Upper lobe of left lung (tissue), 6 donors: ENCODE measurements around the gene RRAD. TPM values are rescaled to one million over a fixed set of nuclear protein-coding genes. Genes with fewer than 3 reads are reported as not detected.

Source experiments
- ATAC-seq, 2 donors: fragments of 200-7000 bp; cut with Tn5 transposase; one replicate each; pipeline ENCODE4 v1.9.1; 2022; ENCODE audit warnings: mild to moderate bottlenecking in 2 of 2, moderate library complexity in 2 of 2; ENCODE audit not compliant: low FRiP score in 2 of 2
- DNase-seq, 2 donors: peaks; one replicate each; pipeline ENCODE4 v3.0.0-alpha.2; 2019 to 2020
- H3K27ac ChIP-seq, 4 donors: fragments of 200-600 bp; sonication (generic); one replicate each; pipeline ENCODE4 v1.5.1; 2016 to 2019
- H3K27me3 ChIP-seq, 4 donors: fragments of 200-600 bp; sonication (generic); one replicate each; pipeline ENCODE4 v1.5.1; 2017 to 2019
- H3K36me3 ChIP-seq, 4 donors: fragments of 200-600 bp; sonication (generic); one replicate each; pipeline ENCODE4 v1.5.1; 2016 to 2019
- H3K4me1 ChIP-seq, 4 donors: fragments of 200-600 bp; sonication (generic); one replicate each; pipeline ENCODE4 v1.5.1; 2018 to 2019
- H3K4me3 ChIP-seq, 4 donors: fragments of 200-600 bp; sonication (generic); one replicate each; pipeline ENCODE4 v1.5.1; 2017 to 2019; ENCODE audit warnings: mild to moderate bottlenecking in 2 of 4, moderate library complexity in 1 of 4
- H3K9me3 ChIP-seq, 4 donors: fragments of 200-600 bp; sonication (generic); one replicate each; pipeline ENCODE4 v1.5.1; 2018 to 2019
- CTCF ChIP-seq, 6 experiments: fragments of 450-650 bp in 4 of 6; fragments of 200-600 bp in 2 of 6; sonication (generic) in 2 of 6; IDR thresholded peaks; one replicate each; pipeline ENCODE4 v1.5.1; 2016 to 2019; ENCODE audit warnings: antibody characterized with exemption in 6 of 6
- EP300 ChIP-seq, 4 donors: sonication (generic); formaldehyde crosslinking; IDR thresholded peaks; one replicate each; pipeline ENCODE4 v1.5.1; 2017; ENCODE audit warnings: antibody characterized with exemption in 4 of 4, control low read depth in 2 of 4
- POLR2A ChIP-seq, 4 donors: fragments of 450-650 bp; IDR thresholded peaks; one replicate each; pipeline ENCODE4 v1.5.1; 2016 to 2017; ENCODE audit warnings: antibody characterized with exemption in 4 of 4, mild to moderate bottlenecking in 2 of 4
- POLR2AphosphoS5 ChIP-seq, 2 donors: sonication (generic); formaldehyde crosslinking; IDR thresholded peaks; one replicate each; pipeline ENCODE4 v1.5.1; 2017; ENCODE audit warnings: antibody characterized with exemption in 2 of 2
- WGBS, 2 donors: methylation state at CpG; one replicate each; pipeline ENCODE4 v1.1.5; 2017 to 2018; 5-methylcytosine and 5-hydroxymethylcytosine counted together
- total RNA-seq, 6 donors: library from RNA; depleted of rRNA in 4 of 6; stranded (reverse); fragments of >200 nt in 4 of 6; gene quantifications; one replicate each; pipeline versions ENCODE4 v1.1.0 to v1.2.1, GENCODE V29; 2016 to 2021
- donor health status: DM: no; HTN: no; CAD: no; lungs with moderate emphysema.
- donor health status: DM: no; HTN: yes; CAD: no; lungs with severe emphysema.

Gene RRAD
- total RNA-seq, 6 donors from 2014 or later: 13.8 to 50.3 (median 47.0) TPM

- Histone ChIP-seq H3K9me3 (no peaks in the 10 kb centered on the region), H3K4me3 (no peak overlapping the region), H3K27ac (no peak overlapping the region), H3K4me1 (no peaks in the 10 kb centered on the region), H3K27me3 (no peaks in the 10 kb centered on the region), H3K36me3 (peaks cover 0 to 8% (median 4%) of the 10 kb centered on the region in 4 donors)
- TF ChIP-seq POLR2A (IDR thresholded peaks at IDR 0.05) (no peak), EP300 (IDR thresholded peaks at IDR 0.05) (no peak), CTCF (IDR thresholded peaks at IDR 0.05) (no peak), POLR2AphosphoS5 (IDR thresholded peaks at IDR 0.05) (no peak)
- ATAC-seq (no peak), DNase-seq (no peak)
- WGBS, 2 donors: 86 to 91% methylated on average over 7 to 9 of the region's 9 CpGs
Measured at GRCh38 chr16:66917741-66918140, 7.6 kb downstream of the RRAD start.

- no peaks in the 10 kb centered on the region for H3K9me3 ChIP-seq
- H3K27ac ChIP-seq: no peak overlapping the region
- WGBS, 2 donors: 84 to 90% methylated on average over 6 of the region's 6 CpGs
- H3K27me3 ChIP-seq: no peaks in the 10 kb centered on the region
- peaks cover 0 to under 1% (median under 1%) of the 10 kb centered on the region in 4 donors for H3K36me3 ChIP-seq
- H3K4me1 ChIP-seq: no peaks in the 10 kb centered on the region
- no peak for DNase-seq
- ATAC-seq: no peak
- no peak overlapping the region for H3K4me3 ChIP-seq
- TF ChIP-seq POLR2A (IDR thresholded peaks at IDR 0.05): no peak
- no peak for TF ChIP-seq EP300 (IDR thresholded peaks at IDR 0.05)
- no peak for TF ChIP-seq POLR2AphosphoS5 (IDR thresholded peaks at IDR 0.05)
- no peak for TF ChIP-seq CTCF (IDR thresholded peaks at IDR 0.05)
Measured at GRCh38 chr16:66916518-66916917, 8.8 kb downstream of the RRAD start.

- Histone ChIP-seq H3K27ac (no peak overlapping the region), H3K36me3 (no peaks in the 10 kb centered on the region), H3K9me3 (no peaks in the 10 kb centered on the region), H3K4me3 (no peak overlapping the region), H3K4me1 (no peaks in the 10 kb centered on the region), H3K27me3 (no peaks in the 10 kb centered on the region)
- ATAC-seq (no peak), DNase-seq (no peak)
- WGBS, 2 donors: 61 to 62% methylated on average over 6 to 7 of the region's 7 CpGs
- TF ChIP-seq CTCF (IDR thresholded peaks at IDR 0.05): no peak
- TF ChIP-seq POLR2A (IDR thresholded peaks at IDR 0.05): no peak
- TF ChIP-seq EP300 (IDR thresholded peaks at IDR 0.05): no peak
- no peak for TF ChIP-seq POLR2AphosphoS5 (IDR thresholded peaks at IDR 0.05)
Measured at GRCh38 chr16:66915041-66915440, 10.3 kb downstream of the RRAD start.

- Histone ChIP-seq H3K4me3 (no peak overlapping the region), H3K9me3 (no peaks in the 10 kb centered on the region), H3K27me3 (no peaks in the 10 kb centered on the region), H3K36me3 (no peaks in the 10 kb centered on the region), H3K27ac (no peak overlapping the region), H3K4me1 (no peaks in the 10 kb centered on the region)
- DNase-seq (no peak), ATAC-seq (no peak)
- no peak for TF ChIP-seq EP300 (IDR thresholded peaks at IDR 0.05)
- WGBS, 2 donors: 96 to 98% methylated on average over 7 of the region's 7 CpGs
Measured at GRCh38 chr16:66914541-66914940, 10.8 kb downstream of the RRAD start.

- TF ChIP-seq POLR2AphosphoS5 (IDR thresholded peaks at IDR 0.05) (no peak), CTCF (IDR thresholded peaks at IDR 0.05) (no peak), EP300 (IDR thresholded peaks at IDR 0.05) (no peak), POLR2A (IDR thresholded peaks at IDR 0.05) (no peak)
- no peaks in the 10 kb centered on the region for H3K27me3 ChIP-seq
- H3K36me3 ChIP-seq: no peaks in the 10 kb centered on the region
- H3K4me1 ChIP-seq: no peaks in the 10 kb centered on the region
- ATAC-seq: no peak
- no peaks in the 10 kb centered on the region for H3K9me3 ChIP-seq
- H3K27ac ChIP-seq: no peak overlapping the region
- H3K4me3 ChIP-seq: no peak overlapping the region
- DNase-seq: no peak
- WGBS, 2 donors: 68 to 93% methylated on average over 2 to 4 of the region's 4 CpGs
Measured at GRCh38 chr16:66913711-66914110, 11.6 kb downstream of the RRAD start.
